SK-N-MC (cell line): ENCODE measurements around the gene F10.

Source experiments
- EZH2 ChIP-seq: fragments of 200-600 bp; sonication (generic); IDR thresholded peaks from one replicate; pipeline ENCODE4 v1.6.1; 2017; ENCODE audit warnings: antibody characterized with exemption
- FOXP2 ChIP-seq: optimal IDR thresholded peaks from 2 replicates; pipeline ENCODE3; 2011; ENCODE audit warnings: mild to moderate bottlenecking, moderate library complexity; ENCODE audit not compliant: insufficient read depth; ENCODE audit errors: extremely low read length, control extremely low read depth

GRCh38 chr13:113182046-113182445, 59.4 kb downstream of the F10 start:
- TF ChIP-seq FOXP2 (no peak), EZH2 (no peak)
